ENCODE data around the gene PTBP1. TPM values are rescaled to one million over a fixed set of nuclear protein-coding genes. Genes with fewer than 3 reads are reported as not detected.

The PTBP1 gene
- total and polyA plus RNA-seq, 9 of the 15 experiments (the other 6 are each of a cell fraction or from before 2014, with no cell fraction given): 14.0 to 759 (median 234) TPM

- no peak for TF ChIP-seq CREB3 (tag; conservative IDR thresholded peaks at IDR 0.05; ENCODE audit: low read depth)
- no peak for TF ChIP-seq ZNF518B (CRISPR knock-in tag; IDR thresholded peaks at IDR 0.05)
- no peak for TF ChIP-seq RB1 (IDR thresholded peaks at IDR 0.05; ENCODE audit: low read depth)
- TF ChIP-seq SMARCE1 (IDR thresholded peaks at IDR 0.05): no peak
- no peak for TF ChIP-seq OTX1 (CRISPR knock-in tag; IDR thresholded peaks at IDR 0.05)
- no peak for TF ChIP-seq POLR2H (tag; IDR thresholded peaks at IDR 0.05; ENCODE audit: low read depth)
- no peak for TF ChIP-seq FOXK2 (conservative IDR thresholded peaks at IDR 0.05 in 1 of 2, IDR thresholded peaks at IDR 0.05 in 1 of 2; ENCODE audit: low read depth in 2 of 2)
- no peak for TF ChIP-seq ZBTB9 (CRISPR knock-in tag; IDR thresholded peaks at IDR 0.05)
- no peak for TF ChIP-seq ESRRA (IDR thresholded peaks at IDR 0.05; ENCODE audit: borderline replicate concordance, low read depth)
- no peak for TF ChIP-seq U2AF2 (optimal IDR thresholded peaks at IDR 0.05; ENCODE audit: low read depth, low read length)
- TF ChIP-seq FOXJ2 (tag; IDR thresholded peaks at IDR 0.05): no peak
- TF ChIP-seq SIX5 (IDR thresholded peaks at IDR 0.05; ENCODE audit: borderline replicate concordance in 1 of 2, insufficient read depth in 1 of 2, low read depth in 1 of 2, low read length in 2 of 2): no peak
- no peak for TF ChIP-seq TAF15 (IDR thresholded peaks at IDR 0.05; ENCODE audit: low read depth, low read length)
- no peak for TF ChIP-seq CBFB (CRISPR knock-in tag; IDR thresholded peaks at IDR 0.05)
- no peak for TF ChIP-seq ZNF79 (CRISPR knock-in tag; IDR thresholded peaks at IDR 0.05; ENCODE audit: low read depth)
- 0 out of 2 replicates have a peak, but pooled peaks have one; percentile 39 for TF ChIP-seq SUPT5H (IDR thresholded peaks at IDR 0.05)
- TF ChIP-seq NFIX (CRISPR knock-in tag; IDR thresholded peaks at IDR 0.05; ENCODE audit: low read depth): no peak
- no peak for TF ChIP-seq ARID1B (IDR thresholded peaks at IDR 0.05)
- 0 out of 2 replicates have a peak, but pooled peaks have one; percentile 48 for TF ChIP-seq ZBTB33 (CRISPR knock-in tag; IDR thresholded peaks at IDR 0.05)
- no peak for TF ChIP-seq ZNF785 (CRISPR knock-in tag; IDR thresholded peaks at IDR 0.05)
These were observed 17.2 kb downstream of the PTBP1 start (continued) for GRCh38 chr19:814152-815078.

Data from K562 (cell line).